ENCODE results near the gene TUT7. TPM values are rescaled to one million over a fixed set of nuclear protein-coding genes. Genes with fewer than 3 reads are reported as not detected.
A peak's percentile ranks its signal among the peaks of the same experiment; 100 is the strongest.

Gene TUT7
- total and polyA plus RNA-seq, 10 of the 15 experiments (the other 5 are each of a cell fraction or from before 2014, with no cell fraction given), result 10.0 to 49.8 (median 30.4) TPM

DNA sequence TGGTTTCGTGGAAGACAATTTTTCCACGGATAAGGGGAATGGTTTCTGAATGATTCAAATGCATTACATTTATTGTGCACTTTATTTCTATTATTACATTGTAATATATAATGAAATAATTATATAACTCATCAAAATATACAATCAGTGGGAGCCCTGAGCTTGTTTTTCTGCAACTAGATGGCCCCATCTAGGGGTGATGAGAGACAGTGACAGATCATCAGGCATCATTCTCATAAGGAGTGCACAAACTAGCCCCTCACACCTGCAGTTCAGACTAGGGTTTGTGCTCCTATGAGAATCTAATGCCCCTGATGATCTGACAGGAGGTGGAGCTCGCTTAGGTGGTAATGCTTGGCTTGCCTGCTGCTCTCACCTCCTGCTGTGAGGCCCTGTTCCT, 78.2 kb downstream of the TUT7 start:
- Histone ChIP-seq H3K4me1 (ENCODE audit: control insufficient read depth, insufficient read depth, low read length) (no peaks in the 10 kb centered on the region), H3K9ac (ENCODE audit: control insufficient read depth, insufficient read depth, low read length) (no peak overlapping the region), H3K4me2 (ENCODE audit: control insufficient read depth, insufficient read depth) (no peak overlapping the region), H4K20me1 (ENCODE audit: control insufficient read depth, insufficient read depth) (no peaks in the 10 kb centered on the region), H3K79me2 (ENCODE audit: control insufficient read depth, insufficient read depth, low read length) (peaks cover 14% of the 10 kb centered on the region), H3K27me3 (replicated peaks in 1 of 2; ENCODE audit: control insufficient read depth in 2 of 2, insufficient read depth in 2 of 2, low read length in 1 of 2) (no peaks in the 10 kb centered on the region), H3K4me3 (no peak overlapping the region), H3K36me3 (ENCODE audit: control insufficient read depth in 2 of 2, insufficient read depth in 2 of 2, low read length in 1 of 2) (peaks cover 0 to 8% of the 10 kb centered on the region in 2 experiments; a peak in 1 of 4 replicates), H3K27ac (ENCODE audit: control insufficient read depth, insufficient read depth) (no peak overlapping the region), H3K9me3 (replicated peaks; ENCODE audit: control insufficient read depth, insufficient read depth, low read length) (no peaks in the 10 kb centered on the region; the same call in 2 of the 3 replicates), H2AFZ (ENCODE audit: control insufficient read depth, low read depth, low read length) (no peak overlapping the region)
- 98% methylated on average over 3 of the region's 3 CpGs for WGBS (ENCODE audit: insufficient coverage, insufficient replicate concordance, low lambda C conversion rate, missing lambda C conversion rate)
- TF ChIP-seq, protein P1, sequence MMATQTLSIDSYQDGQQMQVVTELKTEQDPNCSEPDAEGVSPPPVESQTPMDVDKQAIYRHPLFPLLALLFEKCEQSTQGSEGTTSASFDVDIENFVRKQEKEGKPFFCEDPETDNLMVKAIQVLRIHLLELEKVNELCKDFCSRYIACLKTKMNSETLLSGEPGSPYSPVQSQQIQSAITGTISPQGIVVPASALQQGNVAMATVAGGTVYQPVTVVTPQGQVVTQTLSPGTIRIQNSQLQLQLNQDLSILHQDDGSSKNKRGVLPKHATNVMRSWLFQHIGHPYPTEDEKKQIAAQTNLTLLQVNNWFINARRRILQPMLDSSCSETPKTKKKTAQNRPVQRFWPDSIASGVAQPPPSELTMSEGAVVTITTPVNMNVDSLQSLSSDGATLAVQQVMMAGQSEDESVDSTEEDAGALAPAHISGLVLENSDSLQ (IDR thresholded peaks at IDR 0.05), result peak; percentile 26; the same call in 1 of the 2 replicates
- no peak for TF ChIP-seq TARDBP (IDR thresholded peaks at IDR 0.05; ENCODE audit: borderline replicate concordance)
- TF ChIP-seq, protein P2, sequence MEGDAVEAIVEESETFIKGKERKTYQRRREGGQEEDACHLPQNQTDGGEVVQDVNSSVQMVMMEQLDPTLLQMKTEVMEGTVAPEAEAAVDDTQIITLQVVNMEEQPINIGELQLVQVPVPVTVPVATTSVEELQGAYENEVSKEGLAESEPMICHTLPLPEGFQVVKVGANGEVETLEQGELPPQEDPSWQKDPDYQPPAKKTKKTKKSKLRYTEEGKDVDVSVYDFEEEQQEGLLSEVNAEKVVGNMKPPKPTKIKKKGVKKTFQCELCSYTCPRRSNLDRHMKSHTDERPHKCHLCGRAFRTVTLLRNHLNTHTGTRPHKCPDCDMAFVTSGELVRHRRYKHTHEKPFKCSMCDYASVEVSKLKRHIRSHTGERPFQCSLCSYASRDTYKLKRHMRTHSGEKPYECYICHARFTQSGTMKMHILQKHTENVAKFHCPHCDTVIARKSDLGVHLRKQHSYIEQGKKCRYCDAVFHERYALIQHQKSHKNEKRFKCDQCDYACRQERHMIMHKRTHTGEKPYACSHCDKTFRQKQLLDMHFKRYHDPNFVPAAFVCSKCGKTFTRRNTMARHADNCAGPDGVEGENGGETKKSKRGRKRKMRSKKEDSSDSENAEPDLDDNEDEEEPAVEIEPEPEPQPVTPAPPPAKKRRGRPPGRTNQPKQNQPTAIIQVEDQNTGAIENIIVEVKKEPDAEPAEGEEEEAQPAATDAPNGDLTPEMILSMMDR (IDR thresholded peaks at IDR 0.05 in 2 of 3, conservative IDR thresholded peaks at IDR 0.05 in 1 of 3; ENCODE audit: control insufficient read depth in 2 of 3, extremely low read depth in 1 of 3, insufficient read depth in 1 of 3, low read depth in 3 of 3, low read length in 3 of 3), result peak; percentile 21 to 34 (median 31); a peak in 4 of 6 replicates
- peak; percentile 42 for TF ChIP-seq RAD21 (IDR thresholded peaks at IDR 0.05; ENCODE audit: insufficient read depth, low read depth, low read length)
- SMC1A ChIA-PET (ENCODE audit: uncharacterized antibody, unreplicated experiment), result interaction anchor here (0.6 to 3.8 kb wide), 4 partner anchors 18 to 398 kb away, joined by 3 to 29 read pairs (median 3); no protein-coding TSS in a partner anchor
- in situ Hi-C loops (cut with MboI), result loop anchor here (25.0 kb wide), 1 partner anchor 464 kb away; no protein-coding TSS in a partner anchor
- FAIRE-seq (no peak), ATAC-seq (peak; percentile 53), DNase-seq (ENCODE audit: low read depth, low spot score) (no peak)
- RAD21 ChIA-PET (ENCODE audit: unreplicated experiment), result interaction anchor here (0.9 to 2.6 kb wide), 2 partner anchors 53 to 75 kb away, joined by 3 to 13 read pairs; no protein-coding TSS in a partner anchor
- no TSS peak for BruUV-seq (replicated peaks)
- CTCF ChIA-PET, result interaction anchor here (0.6 to 1.9 kb wide), 10 partner anchors 9 to 459 kb away, joined by 3 to 19 read pairs (median 4); no protein-coding TSS in a partner anchor
- intact Hi-C loops (cut with micrococcal nuclease; ENCODE audit: unreplicated experiment), result loop anchor here (5.0 kb wide), 1 partner anchor 74 kb away; no protein-coding TSS in a partner anchor
- POLR2A ChIA-PET, result no interaction called here
